ENCODE measurements around the gene ENC1.
"Not testable (repeated sequence)": the region's sequence is repeated elsewhere in the genome, so short reads cannot be mapped to it uniquely, and the experiment has no call there.

Gene ENC1

GRCh38 chr5:74640450-74640953 lies at the start of gene ENC1:
ENC1 (minus strand) TSS chr5:74640728; CDS start chr5:74636485, 4,243 bp downstream.
- DNase-seq, result peak; percentile 63

- DNase-seq, result no peak
These were observed 46.6 kb upstream of the ENC1 start for GRCh38 chr5:74686962-74687751.

GRCh38 chr5:74685979-74686631 lies 45.6 kb upstream of the ENC1 start:
- peak; percentile 68 for DNase-seq

- peak; percentile 84 for DNase-seq
These were observed 44.6 kb upstream of the ENC1 start, which contains the start of gene HEXB for GRCh38 chr5:74684900-74685851. HEXB (plus strand) TSS chr5:74685233; CDS start chr5:74685261, 28 bp downstream.

- DNase-seq, result no peak
These were observed 39.4 kb upstream of the ENC1 start for GRCh38 chr5:74679966-74680365.

GRCh38 chr5:74679300-74679699 lies 38.8 kb upstream of the ENC1 start:
- DNase-seq, result not testable (repeated sequence)

GRCh38 chr5:74678123-74678522 lies 37.6 kb upstream of the ENC1 start:
- DNase-seq, result not testable (repeated sequence)

GRCh38 chr5:74676466-74676865 lies 35.9 kb upstream of the ENC1 start:
- not testable (repeated sequence) for DNase-seq

- DNase-seq, result peak; percentile 58
These were observed 32.7 kb upstream of the ENC1 start for GRCh38 chr5:74673011-74673790.

GRCh38 chr5:74672215-74672877 lies 31.8 kb upstream of the ENC1 start:
- DNase-seq, result no peak

- DNase-seq, result no peak
These were observed 30.0 kb upstream of the ENC1 start for GRCh38 chr5:74670396-74671038.

GRCh38 chr5:74669821-74670220 lies 29.3 kb upstream of the ENC1 start:
- no peak for DNase-seq

GRCh38 chr5:74667396-74667795 lies 26.9 kb upstream of the ENC1 start:
- DNase-seq, result no peak

- DNase-seq, result no peak
These were observed 25.3 kb upstream of the ENC1 start for GRCh38 chr5:74665816-74666215.

- DNase-seq, result no peak
These were observed 24.7 kb upstream of the ENC1 start for GRCh38 chr5:74665273-74665672.

GRCh38 chr5:74664551-74664950 lies 24.0 kb upstream of the ENC1 start:
- DNase-seq, result no peak

- DNase-seq, result no peak
These were observed 20.3 kb upstream of the ENC1 start for GRCh38 chr5:74660873-74661272.

GRCh38 chr5:74660140-74660539 lies 19.6 kb upstream of the ENC1 start:
- DNase-seq, result no peak

- no peak for DNase-seq
These were observed 18.6 kb upstream of the ENC1 start for GRCh38 chr5:74659172-74659571.

GRCh38 chr5:74657165-74657564 lies 16.6 kb upstream of the ENC1 start:
- DNase-seq, result no peak

GRCh38 chr5:74655716-74656115 lies 15.2 kb upstream of the ENC1 start:
- no peak for DNase-seq
